Endothelial cell of umbilical vein (primary cell): ENCODE results near the gene DAB1. TPM values are rescaled to one million over a fixed set of nuclear protein-coding genes. Genes with fewer than 3 reads are reported as not detected.

Experiments
- BruUV-seq: library from RNA; stranded (reverse); fragments of 400-500 nt; replicated peaks from 2 replicates; lab custom pipeline; 2021; lab: Mats Ljungman, UMichigan
- CTCF ChIA-PET: fragments of 300-600, 350-600 bp; sonication (Branson Sonifier 250); formaldehyde crosslinking; loops from one replicate; lab custom pipeline; 2021; ENCODE audit warnings: antibody characterized with exemption, inconsistent platforms; lab: Charles Lee
- POLR2A ChIA-PET: fragments of 300-600, 350-600 bp; sonication (Branson Sonifier 250); formaldehyde crosslinking; loops from one replicate; lab custom pipeline; 2021; ENCODE audit warnings: antibody characterized with exemption, inconsistent platforms; lab: Charles Lee
- DNase-seq: peaks from one replicate; pipeline ENCODE4 v3.0.0-alpha.2; 2011; ENCODE audit warnings: low read depth, low spot score
- FAIRE-seq: peaks from 2 replicates; lab custom pipeline; 2011; peaks lifted over from hg19 to GRCh38; lab: Jason Lieb, UNC
- H2AFZ ChIP-seq: 2 replicates; pipeline ENCODE4 v1.6.0; 2012; ENCODE audit warnings: low read depth, low read length, control low read depth, inconsistent platforms
- H3K27ac ChIP-seq: 2 replicates; pipeline ENCODE4 v1.5.1; 2011; ENCODE audit warnings: low read depth, mild to moderate bottlenecking, control low read depth, low read length, moderate library complexity; ENCODE audit not compliant: insufficient read depth
- H3K27me3 ChIP-seq, 2 experiments: 2 replicates each; pipeline versions ENCODE4 v1.6.0 to v1.6.1; 2011; ENCODE audit warnings: low read length in 2 of 2, mixed read lengths in 1 of 2; ENCODE audit not compliant: control insufficient read depth in 2 of 2, insufficient read depth in 2 of 2
- H3K36me3 ChIP-seq, 2 experiments: 2 replicates in 1 of 2; 3 replicates in 1 of 2; pipeline ENCODE4 v1.5.1; 2011; ENCODE audit warnings: low read length in 2 of 2, mild to moderate bottlenecking in 1 of 2, moderate library complexity in 1 of 2; ENCODE audit not compliant: control insufficient read depth in 2 of 2, insufficient read depth in 2 of 2; ENCODE audit errors: extremely low read depth in 1 of 2
- H3K4me1 ChIP-seq: 3 replicates; pipeline ENCODE4 v1.5.1; 2011; ENCODE audit warnings: mild to moderate bottlenecking, low read length; ENCODE audit not compliant: control insufficient read depth, insufficient read depth; ENCODE audit errors: extremely low read depth
- H3K4me2 ChIP-seq: 2 replicates; pipeline ENCODE4 v1.6.1; 2011; ENCODE audit warnings: low read length, control low read depth, mixed read lengths; ENCODE audit not compliant: insufficient read depth
- H3K4me3 ChIP-seq, 3 experiments: fragments of 200-600 bp in 1 of 3; sonication (generic), shearing (Covaris generic) in 1 of 3; replicated peaks in 1 of 3; 2 replicates each; pipeline ENCODE4 v1.5.1; 2011 to 2016; ENCODE audit warnings: control low read depth in 3 of 3, low read length in 3 of 3, mild to moderate bottlenecking in 2 of 3, inconsistent platforms in 1 of 3, low read depth in 1 of 3, moderate library complexity in 1 of 3; ENCODE audit not compliant: insufficient read depth in 1 of 3
- H3K79me2 ChIP-seq: 2 replicates; pipeline ENCODE4 v1.6.0; 2012; ENCODE audit warnings: low read length, inconsistent platforms; ENCODE audit not compliant: control insufficient read depth, insufficient read depth
- H3K9ac ChIP-seq: replicated peaks from 2 replicates; pipeline ENCODE3; 2011; ENCODE audit warnings: low read length, control low read depth; ENCODE audit not compliant: insufficient read depth; ENCODE audit errors: extremely low read depth
- H3K9me1 ChIP-seq: replicated peaks from 3 replicates; pipeline ENCODE4 v1.6.0; 2011; ENCODE audit warnings: mild to moderate bottlenecking, low read length; ENCODE audit not compliant: control insufficient read depth, insufficient read depth; ENCODE audit errors: extremely low read depth
- H3K9me3 ChIP-seq: replicated peaks from 2 replicates; pipeline ENCODE4 v1.5.1; 2012; ENCODE audit warnings: low read length, inconsistent platforms; ENCODE audit not compliant: control insufficient read depth, insufficient read depth
- H4K20me1 ChIP-seq: replicated peaks from 2 replicates; pipeline ENCODE3; 2011; ENCODE audit warnings: mild to moderate bottlenecking, low read length; ENCODE audit not compliant: control insufficient read depth, insufficient read depth; ENCODE audit errors: extremely low read depth
- EZH2 ChIP-seq: IDR thresholded peaks from 2 replicates; pipeline ENCODE4 v1.6.1; 2012; ENCODE audit warnings: borderline replicate concordance, low read depth, mild to moderate bottlenecking, moderate library complexity, low read length, inconsistent platforms; ENCODE audit not compliant: severe bottlenecking
- FOS ChIP-seq: IDR thresholded peaks from 2 replicates; pipeline ENCODE4 v1.6.1; 2011; ENCODE audit warnings: mild to moderate bottlenecking, low read length, moderate library complexity, borderline replicate concordance; ENCODE audit not compliant: insufficient read depth
- GATA2 ChIP-seq: IDR thresholded peaks from 2 replicates; pipeline ENCODE4 v1.7.0; 2011; ENCODE audit warnings: low read depth, mild to moderate bottlenecking, moderate library complexity, mixed read lengths, low read length; ENCODE audit not compliant: insufficient read length, insufficient read depth
- JUN ChIP-seq: IDR thresholded peaks from 2 replicates; pipeline ENCODE4 v1.6.1; 2011; ENCODE audit warnings: borderline replicate concordance, low read depth; ENCODE audit not compliant: insufficient read length, insufficient read depth
- MYC ChIP-seq: IDR thresholded peaks from one replicate; pipeline ENCODE4 v1.6.1; 2011; ENCODE audit warnings: mild to moderate bottlenecking, low read depth, low read length
- POLR2A ChIP-seq: IDR thresholded peaks from 2 replicates; pipeline ENCODE4 v1.6.1; 2012; ENCODE audit warnings: low read depth, mild to moderate bottlenecking, control low read depth, low read length
- POLR2AphosphoS5 ChIP-seq: IDR thresholded peaks from 2 replicates; pipeline ENCODE4 v1.6.1; 2012; ENCODE audit warnings: low read depth, mild to moderate bottlenecking, control low read depth, low read length, moderate library complexity; ENCODE audit not compliant: insufficient read depth
- dilution Hi-C: fragments of 300-500 bp; cut with MboI; formaldehyde crosslinking; loops from one replicate; pipeline ENCODE4 v1.15.0; 2019; ENCODE audit warnings: low sequenced_read_pairs; ENCODE audit not compliant: extremely low pct_ligation_motif_present
- intact Hi-C: fragments of 100-400 bp; cut with micrococcal nuclease; formaldehyde crosslinking; loops from one replicate; pipeline ENCODE4 v1.10.0; 2022
- polyA plus RNA-seq, 4 experiments: library from polyadenylated mRNA; depleted of rRNA in 3 of 4; stranded (reverse) in 3 of 4; unstranded in 1 of 4; fragments of >200 nt; gene quantifications; 2 replicates each; pipeline versions ENCODE4 v1.2.1 to v1.2.3, GENCODE V29; 2011 to 2012; ENCODE audit warnings: missing spikeins in 1 of 4
- total RNA-seq: library from RNA; stranded (reverse); gene quantifications from 2 replicates; pipeline ENCODE4 v1.2.3, GENCODE V29; 2021
- TF ChIP-seq, protein P1 (sequence below), 2 donors: IDR thresholded peaks; 1 replicate in 1 of 2; 2 replicates in 1 of 2; pipeline ENCODE4 v1.5.1; 2011; ENCODE audit warnings: low read length in 2 of 2, mild to moderate bottlenecking in 2 of 2, moderate library complexity in 2 of 2, control low read depth in 1 of 2, inconsistent platforms in 1 of 2, low read depth in 1 of 2; ENCODE audit not compliant: insufficient read depth in 1 of 2; ENCODE audit errors: extremely low read depth in 1 of 2
- TF ChIP-seq, protein P2 (sequence below): IDR thresholded peaks from 2 replicates; pipeline ENCODE4 v1.6.1; 2011; ENCODE audit not compliant: insufficient read depth, insufficient read length

Gene DAB1
- total and polyA plus RNA-seq, 2 donors (not counting 3 experiments of a cell fraction or from before 2014, with no cell fraction given) = not detected

DNA sequence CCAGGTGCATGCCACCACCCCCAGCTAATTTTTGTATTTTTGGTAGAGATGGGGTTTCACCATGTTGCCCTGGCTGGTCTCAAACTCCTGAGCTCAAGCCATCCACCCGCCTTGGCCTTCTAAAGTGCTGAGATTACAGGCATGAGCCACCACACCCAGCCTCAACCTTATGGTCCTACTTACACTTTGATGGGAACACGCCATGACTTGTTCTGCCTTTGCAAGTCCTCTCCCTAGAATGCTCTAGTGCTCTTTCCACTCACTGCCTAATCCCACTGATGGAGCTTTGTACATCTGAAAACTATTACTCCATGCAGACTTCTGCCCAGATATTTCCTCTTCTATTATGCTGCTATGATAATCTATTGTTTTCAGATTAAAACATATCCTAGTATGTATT lies 174.3 kb downstream of the DAB1 start:
- intact Hi-C loops (loop anchor here (5.0 kb wide), 1 partner anchor 733 kb away; no protein-coding TSS in a partner anchor), dilution Hi-C loops (no loop called here)
- Histone ChIP-seq H3K4me1 (no peaks in the 10 kb centered on the region), H3K9me1 (no peaks in the 10 kb centered on the region), H3K27ac (no peak overlapping the region), H3K4me2 (no peak overlapping the region), H2AFZ (no peak overlapping the region), H3K9me3 (no peaks in the 10 kb centered on the region), H3K9ac (no peak overlapping the region), H3K27me3 (no peaks in the 10 kb centered on the region), H3K79me2 (no peaks in the 10 kb centered on the region), H3K4me3 (no peak overlapping the region), H3K36me3 (no peaks in the 10 kb centered on the region), H4K20me1 (no peaks in the 10 kb centered on the region)
- TF ChIP-seq, protein P1, sequence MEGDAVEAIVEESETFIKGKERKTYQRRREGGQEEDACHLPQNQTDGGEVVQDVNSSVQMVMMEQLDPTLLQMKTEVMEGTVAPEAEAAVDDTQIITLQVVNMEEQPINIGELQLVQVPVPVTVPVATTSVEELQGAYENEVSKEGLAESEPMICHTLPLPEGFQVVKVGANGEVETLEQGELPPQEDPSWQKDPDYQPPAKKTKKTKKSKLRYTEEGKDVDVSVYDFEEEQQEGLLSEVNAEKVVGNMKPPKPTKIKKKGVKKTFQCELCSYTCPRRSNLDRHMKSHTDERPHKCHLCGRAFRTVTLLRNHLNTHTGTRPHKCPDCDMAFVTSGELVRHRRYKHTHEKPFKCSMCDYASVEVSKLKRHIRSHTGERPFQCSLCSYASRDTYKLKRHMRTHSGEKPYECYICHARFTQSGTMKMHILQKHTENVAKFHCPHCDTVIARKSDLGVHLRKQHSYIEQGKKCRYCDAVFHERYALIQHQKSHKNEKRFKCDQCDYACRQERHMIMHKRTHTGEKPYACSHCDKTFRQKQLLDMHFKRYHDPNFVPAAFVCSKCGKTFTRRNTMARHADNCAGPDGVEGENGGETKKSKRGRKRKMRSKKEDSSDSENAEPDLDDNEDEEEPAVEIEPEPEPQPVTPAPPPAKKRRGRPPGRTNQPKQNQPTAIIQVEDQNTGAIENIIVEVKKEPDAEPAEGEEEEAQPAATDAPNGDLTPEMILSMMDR (IDR thresholded peaks at IDR 0.05; ENCODE audit: extremely low read depth in 1 of 2, insufficient read depth in 1 of 2, low read depth in 1 of 2, low read length in 2 of 2) = no peak
- no peak for TF ChIP-seq GATA2
- POLR2A ChIA-PET = no interaction called here
- CTCF ChIA-PET = no interaction called here
- FAIRE-seq = no peak
- DNase-seq = no peak
- no TSS peak for BruUV-seq

DNA sequence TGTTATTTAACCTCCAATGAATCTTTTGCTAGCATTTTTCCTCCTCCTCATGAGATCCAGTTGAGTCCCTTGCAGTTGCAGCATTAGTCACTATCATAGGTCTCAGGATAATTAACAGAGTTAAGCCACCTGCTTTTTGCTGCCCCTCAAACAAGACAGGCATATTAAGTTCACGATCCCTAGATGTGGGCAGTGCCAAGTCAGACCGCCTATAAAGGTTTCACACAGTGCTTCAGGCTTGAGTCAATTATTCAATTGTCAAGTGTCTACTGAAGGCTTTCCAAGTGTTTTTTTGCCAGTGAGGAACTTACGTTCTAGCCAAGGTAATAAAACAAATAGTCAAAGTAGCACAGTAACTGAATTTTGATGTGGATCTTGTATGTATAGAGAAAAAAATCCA lies 175.0 kb downstream of the DAB1 start:
- no peaks in the 10 kb centered on the region for H3K36me3 ChIP-seq
- H4K20me1 ChIP-seq = no peaks in the 10 kb centered on the region
- no peaks in the 10 kb centered on the region for H3K79me2 ChIP-seq
- BruUV-seq = no TSS peak
- dilution Hi-C loops = no loop called here
- no peaks in the 10 kb centered on the region for H3K9me3 ChIP-seq
- no peaks in the 10 kb centered on the region for H3K9me1 ChIP-seq
- H3K4me2 ChIP-seq = no peak overlapping the region
- FAIRE-seq = no peak
- H3K27me3 ChIP-seq = no peaks in the 10 kb centered on the region
- ChIA-PET POLR2A (no interaction called here), CTCF (no interaction called here)
- intact Hi-C loops = loop anchor here (5.0 kb wide), 1 partner anchor 733 kb away; no protein-coding TSS in a partner anchor
- H3K4me1 ChIP-seq = no peaks in the 10 kb centered on the region
- DNase-seq = no peak
- H3K9ac ChIP-seq = no peak overlapping the region
- no peak overlapping the region for H2AFZ ChIP-seq
- TF ChIP-seq, protein P1 (IDR thresholded peaks at IDR 0.05; ENCODE audit: extremely low read depth in 1 of 2, insufficient read depth in 1 of 2, low read depth in 1 of 2, low read length in 2 of 2) = no peak
- TF ChIP-seq EZH2 (no peak), POLR2A (no peak), JUN (no peak), MYC (no peak), GATA2 (no peak), POLR2AphosphoS5 (no peak), FOS (no peak)
- TF ChIP-seq, protein P2, sequence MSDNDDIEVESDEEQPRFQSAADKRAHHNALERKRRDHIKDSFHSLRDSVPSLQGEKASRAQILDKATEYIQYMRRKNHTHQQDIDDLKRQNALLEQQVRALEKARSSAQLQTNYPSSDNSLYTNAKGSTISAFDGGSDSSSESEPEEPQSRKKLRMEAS = no peak
- H3K27ac ChIP-seq = no peak overlapping the region
- H3K4me3 ChIP-seq = no peak overlapping the region
